SHP77 (cell line): ENCODE results near the gene ITSN1.
"Not testable (repeated sequence)": the region's sequence is repeated elsewhere in the genome, so short reads cannot be mapped to it uniquely, and the experiment has no call there.

Experiments
- DNase-seq, 2 experiments: peaks; one replicate each; lab custom pipeline; 2025; lab: John Stamatoyannopoulos, UW

Gene ITSN1

GRCh38 chr21:33682992-33683627 lies 40.8 kb downstream of the ITSN1 start:
- DNase-seq: no peak

- no peak for DNase-seq
Measured at GRCh38 chr21:33684068-33684467, 41.8 kb downstream of the ITSN1 start.

- DNase-seq: no peak
Measured at GRCh38 chr21:33684923-33685560, 42.7 kb downstream of the ITSN1 start.

- no peak for DNase-seq
Measured at GRCh38 chr21:33685613-33686197, 43.4 kb downstream of the ITSN1 start.

- DNase-seq: no peak
Measured at GRCh38 chr21:33686386-33686785, 44.1 kb downstream of the ITSN1 start.

GRCh38 chr21:33687634-33688033 lies 45.3 kb downstream of the ITSN1 start:
- no peak for DNase-seq

GRCh38 chr21:33688353-33688752 lies 46.1 kb downstream of the ITSN1 start:
- DNase-seq: no peak

- no peak for DNase-seq
Measured at GRCh38 chr21:33690874-33691273, 48.6 kb downstream of the ITSN1 start.

- DNase-seq: no peak
Measured at GRCh38 chr21:33691945-33692603, 49.8 kb downstream of the ITSN1 start.

GRCh38 chr21:33695813-33696212 lies 53.5 kb downstream of the ITSN1 start:
- DNase-seq: no peak

GRCh38 chr21:33696465-33696864 lies 54.2 kb downstream of the ITSN1 start:
- no peak for DNase-seq

- DNase-seq: no peak
Measured at GRCh38 chr21:33698087-33698860, 56.0 kb downstream of the ITSN1 start.

- no peak for DNase-seq
Measured at GRCh38 chr21:33699277-33699676, 57.0 kb downstream of the ITSN1 start.

GRCh38 chr21:33700491-33700890 lies 58.2 kb downstream of the ITSN1 start:
- no peak for DNase-seq

- DNase-seq: no peak
Measured at GRCh38 chr21:33703750-33704606, 61.7 kb downstream of the ITSN1 start.

- DNase-seq: no peak
Measured at GRCh38 chr21:33707846-33708245, 65.5 kb downstream of the ITSN1 start.

GRCh38 chr21:33708874-33709273 lies 66.6 kb downstream of the ITSN1 start:
- no peak for DNase-seq

- no peak for DNase-seq
Measured at GRCh38 chr21:33712022-33712803, 69.9 kb downstream of the ITSN1 start.

- DNase-seq: no peak
Measured at GRCh38 chr21:33721081-33721480, 78.8 kb downstream of the ITSN1 start.

GRCh38 chr21:33729139-33729538 lies 86.8 kb downstream of the ITSN1 start:
- DNase-seq: not testable (repeated sequence)
